HG03139 (cell line): ENCODE data around the gene UBB.

ENCODE experiments used
- ATAC-seq: cut with Tn5 transposase; IDR thresholded peaks from one replicate; pipeline ENCODE4 v1.9.1; 2021; ENCODE audit not compliant: unreplicated experiment

UBB gene

GRCh38 chr17:16417896-16418684 is 37.2 kb downstream of the UBB start:
- no peak for ATAC-seq

DNA sequence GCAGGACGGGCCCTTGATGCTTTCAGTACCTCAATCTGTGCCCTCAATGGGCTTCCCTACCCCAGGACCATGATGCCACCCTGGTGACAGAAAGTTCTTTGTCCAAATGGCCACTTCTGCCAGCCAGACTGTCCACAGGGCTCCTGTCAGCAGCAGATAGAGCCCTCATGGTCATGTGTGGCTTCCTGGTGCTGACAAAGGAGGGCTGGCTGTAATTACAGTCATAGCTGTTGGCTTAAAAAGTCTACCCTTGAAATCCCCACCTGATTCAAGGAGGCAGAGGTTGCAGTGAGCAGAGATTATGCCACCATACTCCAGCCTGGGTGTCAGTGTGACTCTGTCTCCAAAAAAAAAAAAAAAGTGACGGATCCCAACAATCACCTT is 37.8 kb downstream of the UBB start:
- no peak for ATAC-seq

DNA sequence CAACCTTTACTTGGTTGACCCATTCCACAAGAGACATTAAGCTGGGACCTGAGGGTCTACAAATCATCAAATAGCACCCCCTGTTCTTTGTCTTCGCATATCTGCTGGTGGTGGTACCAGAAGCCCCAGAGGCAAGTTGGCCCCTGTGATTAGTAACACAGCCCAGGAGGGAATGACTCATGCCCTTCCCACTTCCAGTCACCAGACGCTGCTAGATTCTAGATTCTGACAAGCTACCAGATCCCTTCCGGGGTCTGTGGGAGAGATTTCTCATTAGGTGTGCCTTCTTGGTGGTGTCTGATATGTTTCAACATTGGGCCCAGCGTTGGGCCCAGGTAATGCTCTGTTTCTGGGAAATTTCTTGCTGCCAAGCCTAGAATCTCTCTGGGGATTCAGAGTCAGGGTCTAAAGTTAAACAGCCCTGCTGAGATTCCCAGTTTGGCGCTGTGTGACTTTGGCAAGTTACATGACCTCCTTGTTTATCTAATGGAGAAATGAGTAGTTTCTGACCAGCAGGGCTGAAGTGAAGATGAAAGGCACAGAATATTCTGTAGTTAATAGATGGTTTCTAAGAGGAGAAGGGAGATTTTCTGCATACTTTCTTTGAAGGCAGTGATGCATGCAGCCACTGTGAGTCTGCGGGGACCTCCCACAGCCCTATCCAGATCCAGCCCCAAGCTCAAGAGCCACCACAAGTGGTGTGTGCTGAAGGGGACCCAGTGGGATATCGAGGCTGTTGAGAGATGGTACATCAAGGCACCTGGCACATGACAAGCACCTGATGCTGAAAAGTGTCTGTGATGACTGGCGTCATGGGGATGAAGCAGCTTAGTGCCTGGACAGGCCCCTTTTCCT is 38.4 kb downstream of the UBB start:
- ATAC-seq: no peak

DNA sequence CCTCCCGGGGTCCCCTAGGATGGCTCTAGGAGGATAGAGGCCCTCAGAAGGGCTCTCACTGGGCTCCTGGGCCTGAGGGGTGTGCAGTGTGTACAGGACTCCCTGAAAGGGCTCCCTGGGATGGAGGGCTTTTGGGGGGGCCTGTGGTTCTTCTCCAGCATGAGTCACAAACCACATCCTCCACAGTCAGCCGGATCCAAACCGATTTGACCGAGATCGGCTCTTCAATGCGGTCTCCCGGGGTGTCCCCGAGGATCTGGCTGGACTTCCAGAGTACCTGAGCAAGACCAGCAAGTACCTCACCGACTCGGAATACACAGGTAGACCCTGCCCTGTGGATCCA is 39.0 kb downstream of the UBB start:
- ATAC-seq: no peak

DNA sequence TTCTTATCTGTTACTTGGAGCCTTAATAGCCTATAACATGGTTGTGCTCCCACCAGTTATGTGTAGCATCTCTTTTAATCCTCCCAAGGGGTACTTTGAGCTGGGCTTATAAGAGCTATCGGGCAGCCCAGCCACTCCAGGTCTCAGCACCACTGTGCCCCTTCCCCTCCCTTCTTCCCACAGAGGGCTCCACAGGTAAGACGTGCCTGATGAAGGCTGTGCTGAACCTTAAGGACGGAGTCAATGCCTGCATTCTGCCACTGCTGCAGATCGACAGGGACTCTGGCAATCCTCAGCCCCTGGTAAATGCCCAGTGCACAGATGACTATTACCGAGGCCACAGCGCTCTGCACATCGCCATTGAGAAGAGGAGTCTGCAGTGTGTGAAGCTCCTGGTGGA is 41.5 kb downstream of the UBB start:
- ATAC-seq: no peak

- ATAC-seq: no peak
These were observed 42.5 kb downstream of the UBB start for GRCh38 chr17:16423226-16423872.

DNA sequence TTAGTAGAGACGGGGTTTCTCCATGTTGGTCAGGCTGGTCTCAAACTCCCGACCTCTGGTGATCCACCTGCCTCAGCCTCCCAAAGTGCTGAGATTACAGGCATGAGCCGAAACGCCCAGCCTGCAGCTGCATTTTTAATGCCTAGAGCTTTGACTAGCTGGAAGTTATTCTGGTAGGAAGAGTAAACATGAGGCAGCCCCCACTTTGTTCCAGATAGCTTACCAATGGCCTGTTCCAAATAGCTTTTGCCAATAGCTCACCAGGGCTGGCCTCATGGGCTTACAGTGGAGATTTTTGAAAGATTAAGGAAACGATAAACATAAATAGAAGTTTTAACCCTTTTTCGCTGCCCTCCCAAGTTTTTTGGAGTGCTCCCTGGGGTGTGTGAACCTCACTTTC is 44.3 kb downstream of the UBB start:
- ATAC-seq: no peak

DNA sequence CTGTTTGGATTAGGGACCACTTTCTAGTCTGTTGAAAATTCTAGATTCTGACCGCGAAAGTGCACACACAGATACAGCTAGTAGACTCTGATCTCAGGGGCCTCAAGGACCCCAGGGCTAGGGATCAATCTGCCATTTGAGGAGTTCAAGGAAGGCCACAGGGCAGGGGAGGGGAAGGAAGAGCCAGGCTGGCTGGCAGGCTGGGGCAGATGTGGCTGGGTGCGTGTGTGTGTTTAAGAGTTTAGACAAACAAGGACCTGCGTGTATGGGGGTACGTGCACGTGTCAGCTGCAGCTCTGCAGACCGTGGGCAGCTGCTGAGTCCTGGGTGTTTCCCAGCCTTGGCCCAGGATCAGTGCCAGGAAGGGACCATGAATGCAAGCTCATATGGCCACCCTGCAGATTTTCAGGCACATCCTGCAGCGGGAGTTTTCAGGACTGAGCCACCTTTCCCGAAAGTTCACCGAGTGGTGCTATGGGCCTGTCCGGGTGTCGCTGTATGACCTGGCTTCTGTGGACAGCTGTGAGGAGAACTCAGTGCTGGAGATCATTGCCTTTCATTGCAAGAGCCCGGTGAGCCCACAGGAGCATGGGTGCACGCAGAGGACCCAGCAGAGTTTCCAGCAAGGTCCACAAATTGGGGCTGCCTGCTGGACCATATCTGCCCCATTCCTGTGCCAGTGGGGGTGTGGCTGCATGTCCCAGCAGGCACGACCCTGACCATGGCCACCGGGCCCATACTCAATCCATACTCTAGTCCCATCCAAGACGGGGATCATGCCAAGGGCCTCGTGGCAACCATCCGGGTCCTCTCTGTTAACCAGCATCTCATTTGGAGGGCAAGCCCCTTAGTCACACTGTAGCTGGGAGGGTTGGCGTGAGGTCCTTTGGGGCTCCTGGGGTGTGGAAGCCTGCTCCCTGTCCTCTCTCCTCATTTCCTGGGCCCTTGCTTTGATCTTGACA is 45.1 kb downstream of the UBB start:
- ATAC-seq: no peak

- no peak for ATAC-seq
These were observed 46.1 kb downstream of the UBB start for GRCh38 chr17:16427020-16427419.

- ATAC-seq: no peak
These were observed 47.4 kb downstream of the UBB start for GRCh38 chr17:16428098-16428882.

GRCh38 chr17:16429083-16429482 is 48.2 kb downstream of the UBB start:
- ATAC-seq: no peak

DNA sequence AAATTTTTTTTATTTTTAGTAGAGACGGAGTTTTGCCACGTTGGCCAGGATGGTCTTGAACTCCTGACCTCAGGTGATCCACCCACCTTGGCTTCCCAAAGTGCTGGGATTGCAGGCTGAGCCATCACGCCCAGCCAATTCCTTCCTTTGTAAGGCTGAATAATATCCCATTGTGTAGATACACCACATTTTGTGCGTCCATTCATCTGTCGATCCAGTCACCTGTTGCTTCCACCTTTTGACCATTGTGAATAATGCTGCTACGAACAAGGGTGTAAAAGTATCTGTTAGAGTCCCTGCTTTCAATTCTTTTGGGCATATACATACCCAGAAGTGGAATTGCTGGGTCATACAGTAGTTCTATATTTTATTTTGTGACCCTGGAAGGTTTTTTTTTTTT is 49.8 kb downstream of the UBB start:
- ATAC-seq: no peak

DNA sequence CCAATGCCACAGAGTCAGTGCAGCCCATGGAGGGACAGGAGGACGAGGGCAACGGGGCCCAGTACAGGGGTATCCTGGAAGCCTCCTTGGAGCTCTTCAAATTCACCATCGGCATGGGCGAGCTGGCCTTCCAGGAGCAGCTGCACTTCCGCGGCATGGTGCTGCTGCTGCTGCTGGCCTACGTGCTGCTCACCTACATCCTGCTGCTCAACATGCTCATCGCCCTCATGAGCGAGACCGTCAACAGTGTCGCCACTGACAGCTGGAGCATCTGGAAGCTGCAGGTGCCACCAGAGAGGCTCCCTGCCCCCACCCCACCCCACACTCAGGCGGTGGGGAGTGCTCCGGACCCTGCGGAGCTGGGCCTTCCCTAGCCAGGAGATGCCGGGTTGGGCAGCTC is 51.1 kb downstream of the UBB start:
- ATAC-seq: no peak
